Measurements from ENCODE around the gene F5. TPM values are rescaled to one million over a fixed set of nuclear protein-coding genes. Genes with fewer than 3 reads are reported as not detected.

The F5 gene
- total RNA-seq, 5 donors from 2014 or later (not counting 1 experiment from before 2014, with no cell fraction given) = 4.2 to 9.7 (median 8.5) TPM

DNA sequence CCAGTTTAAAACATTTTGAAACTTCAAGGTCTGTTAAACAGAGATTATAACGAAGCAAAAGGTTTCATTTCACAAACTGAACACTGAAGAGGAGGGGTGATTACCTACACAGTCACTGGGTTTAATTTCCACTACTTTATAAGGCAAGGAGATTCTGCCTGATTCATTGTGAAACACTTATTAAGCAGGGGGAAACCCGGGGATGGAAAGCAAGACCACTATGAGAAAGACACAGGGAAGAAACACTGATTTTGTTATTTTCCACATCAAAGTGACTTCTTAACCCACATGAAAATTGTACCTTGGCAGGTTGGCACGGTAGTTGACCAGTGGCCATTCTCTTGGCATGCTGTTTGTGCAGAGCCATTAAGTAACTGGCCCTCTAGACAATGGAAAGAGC is 8.1 kb upstream of the F5 start:
- Histone ChIP-seq H3K36me3 (ENCODE audit: control insufficient read depth in 2 of 2, extremely low read depth in 1 of 2, insufficient read depth in 1 of 2, low read length in 1 of 2) (no peaks in the 10 kb centered on the region), H3K27me3 (replicated peaks in 1 of 2; ENCODE audit: control insufficient read depth in 2 of 2, extremely low read depth in 1 of 2, insufficient read depth in 2 of 2, low read length in 1 of 2) (no peaks in the 10 kb centered on the region), H3K4me3 (ENCODE audit: control insufficient read depth in 1 of 2, extremely low read depth in 1 of 2, low read length in 1 of 2) (no peak overlapping the region), H3K9me3 (no peaks in the 10 kb centered on the region), H3K4me1 (ENCODE audit: control insufficient read depth in 1 of 2, extremely low read depth in 1 of 2, insufficient read depth in 2 of 2, low read length in 2 of 2) (peaks cover 0 to under 1% of the 10 kb centered on the region in 2 experiments), H3K27ac (ENCODE audit: low read length) (no peak overlapping the region)
- no peak overlapping the region for H3K27ac Mint-ChIP-seq
- no peak overlapping the region for H3K4me3 Mint-ChIP-seq
- no peak for ATAC-seq (replicated peaks in 1 of 4)
- H3K4me1 Mint-ChIP-seq = peaks cover under 1 to 12% (median 6%) of the 10 kb centered on the region in 3 donors
- no peak for DNase-seq
- no peaks in the 10 kb centered on the region for H3K27me3 Mint-ChIP-seq
- ChIA-PET CTCF (no interaction called here), POLR2A (interaction anchor here in 1 of 2 donors (0.6 kb wide), 1 partner anchor 1069 kb away, joined by 3 read pairs; no protein-coding TSS in a partner anchor)
- H3K9me3 Mint-ChIP-seq = no peaks in the 10 kb centered on the region
- H3K36me3 Mint-ChIP-seq = no peaks in the 10 kb centered on the region
- 30% methylated on average over 1 of the region's 3 CpGs for WGBS (ENCODE audit: insufficient coverage)

DNA sequence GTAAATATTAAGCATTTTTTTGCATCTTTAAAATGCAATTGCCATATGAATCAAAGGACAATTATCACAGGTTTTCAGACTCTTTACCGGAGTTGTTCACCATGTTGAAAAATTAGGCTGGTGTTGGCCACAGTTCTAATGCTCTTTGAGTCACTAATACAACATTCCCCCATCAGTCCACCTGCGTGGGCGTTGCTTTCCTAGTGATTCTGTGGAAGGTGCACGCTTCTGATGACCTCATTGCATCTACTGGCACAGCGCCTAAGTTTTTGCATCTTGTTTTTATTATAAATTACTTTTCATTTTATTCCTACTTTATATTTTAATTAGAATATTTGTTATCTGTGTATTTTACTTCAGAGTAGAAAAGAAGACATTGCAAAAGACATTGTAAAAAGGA is 4.7 kb upstream of the F5 start:
- peaks cover 19 to 43% (median 35%) of the 10 kb centered on the region in 3 donors for H3K4me1 Mint-ChIP-seq
- ChIA-PET POLR2A (no interaction called here), CTCF (no interaction called here)
- H3K27ac Mint-ChIP-seq = no peak overlapping the region
- H3K4me1 ChIP-seq (ENCODE audit: control insufficient read depth in 1 of 2, extremely low read depth in 1 of 2, insufficient read depth in 2 of 2, low read length in 2 of 2) = peaks cover 17 to 18% of the 10 kb centered on the region in 2 experiments
- DNase-seq (no peak), ATAC-seq (replicated peaks in 1 of 4) (no peak)
- H3K27me3 ChIP-seq (replicated peaks in 1 of 2; ENCODE audit: control insufficient read depth in 2 of 2, extremely low read depth in 1 of 2, insufficient read depth in 2 of 2, low read length in 1 of 2) = peaks cover 0 to 11% of the 10 kb centered on the region in 2 experiments
- H3K4me3 ChIP-seq (ENCODE audit: control insufficient read depth in 1 of 2, extremely low read depth in 1 of 2, low read length in 1 of 2) = no peak overlapping the region
- no peak overlapping the region for H3K4me3 Mint-ChIP-seq
- no CpG with 5 or more reads among the region's 5 CpGs for WGBS (ENCODE audit: insufficient coverage)
- H3K36me3 ChIP-seq (ENCODE audit: control insufficient read depth in 2 of 2, extremely low read depth in 1 of 2, insufficient read depth in 1 of 2, low read length in 1 of 2) = no peaks in the 10 kb centered on the region
- no peaks in the 10 kb centered on the region for H3K9me3 ChIP-seq
- no peak overlapping the region for H3K27ac ChIP-seq (ENCODE audit: low read length)
- H3K27me3 Mint-ChIP-seq = peaks cover 0 to 6% of the 10 kb centered on the region in 2 donors
- H3K9me3 Mint-ChIP-seq = no peaks in the 10 kb centered on the region
- no peaks in the 10 kb centered on the region for H3K36me3 Mint-ChIP-seq

DNA sequence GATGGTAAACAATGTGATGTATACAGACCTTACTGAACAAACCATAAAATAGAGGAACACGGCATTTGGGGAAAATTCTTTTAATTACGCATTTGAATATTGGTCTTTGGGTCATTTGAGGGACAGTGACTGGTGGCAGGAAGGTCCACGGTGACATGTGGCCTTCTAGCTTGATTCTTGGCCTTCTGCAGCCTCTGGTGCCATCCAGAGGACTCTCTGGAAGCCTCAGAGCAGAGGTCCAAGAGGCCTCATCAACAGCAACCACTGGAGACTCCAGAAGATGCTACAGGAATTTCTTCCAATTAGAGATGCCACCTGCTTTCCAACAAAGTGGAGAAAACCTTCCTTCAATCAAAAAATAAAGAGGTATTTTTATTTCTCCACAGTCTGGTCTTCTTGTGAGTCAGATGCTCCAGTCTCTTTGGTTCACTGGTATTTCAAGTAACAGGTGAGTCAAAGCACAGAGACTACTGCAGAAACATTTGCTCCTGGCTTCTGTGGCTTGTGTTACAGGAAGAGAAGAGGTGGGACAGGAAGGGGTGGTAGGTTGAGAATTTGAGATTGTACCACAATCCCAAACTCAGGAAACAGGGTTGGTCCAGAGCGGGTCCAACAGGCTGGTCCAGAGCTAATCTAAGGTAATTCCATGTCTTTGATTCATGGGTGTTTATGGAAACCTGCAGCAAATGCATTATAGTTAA is 2.7 kb upstream of the F5 start:
- no peaks in the 10 kb centered on the region for H3K9me3 Mint-ChIP-seq
- peaks cover 27 to 52% (median 40%) of the 10 kb centered on the region in 3 donors for H3K4me1 Mint-ChIP-seq
- Histone ChIP-seq H3K36me3 (ENCODE audit: control insufficient read depth in 2 of 2, extremely low read depth in 1 of 2, insufficient read depth in 1 of 2, low read length in 1 of 2) (no peaks in the 10 kb centered on the region), H3K4me3 (ENCODE audit: control insufficient read depth in 1 of 2, extremely low read depth in 1 of 2, low read length in 1 of 2) (no peak overlapping the region), H3K9me3 (no peaks in the 10 kb centered on the region), H3K4me1 (ENCODE audit: control insufficient read depth in 1 of 2, extremely low read depth in 1 of 2, insufficient read depth in 2 of 2, low read length in 2 of 2) (peaks cover 17 to 20% of the 10 kb centered on the region in 2 experiments), H3K27ac (ENCODE audit: low read length) (no peak overlapping the region), H3K27me3 (replicated peaks in 1 of 2; ENCODE audit: control insufficient read depth in 2 of 2, extremely low read depth in 1 of 2, insufficient read depth in 2 of 2, low read length in 1 of 2) (peaks cover 0 to 11% of the 10 kb centered on the region in 2 experiments)
- ChIA-PET CTCF (no interaction called here), POLR2A (no interaction called here)
- ATAC-seq (replicated peaks in 1 of 4) (peak in 3 of 4 experiments; percentile 20 to 33 (median 26)), DNase-seq (no peak)
- H3K4me3 Mint-ChIP-seq = peak overlapping the region in 1 of 3 donors; percentile 15
- H3K27ac Mint-ChIP-seq = peak overlapping the region; percentile 73 to 85
- no peaks in the 10 kb centered on the region for H3K36me3 Mint-ChIP-seq
- 55% methylated on average over 3 of the region's 4 CpGs for WGBS (ENCODE audit: insufficient coverage)
- peaks cover 0 to 6% of the 10 kb centered on the region in 2 donors for H3K27me3 Mint-ChIP-seq

DNA sequence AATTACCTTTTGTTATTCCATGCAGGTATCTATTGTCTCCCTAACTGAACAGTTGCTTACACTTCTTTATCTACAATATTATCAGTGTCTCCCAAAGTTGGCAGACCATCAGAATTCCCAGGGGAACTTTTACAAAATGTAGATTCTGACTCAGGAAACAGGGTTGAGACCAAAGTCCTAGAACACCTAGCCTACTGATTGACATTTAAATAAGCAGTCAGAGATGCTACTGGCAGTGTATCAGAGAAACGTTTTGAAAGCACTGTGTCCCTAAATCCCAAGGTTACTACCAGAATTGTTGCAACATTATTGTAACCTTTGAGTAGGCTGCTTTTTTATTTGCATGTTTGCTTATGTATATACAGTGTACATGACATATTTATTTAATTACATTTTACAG is 1.8 kb upstream of the F5 start:
- Mint-ChIP-seq H3K9me3 (no peaks in the 10 kb centered on the region), H3K36me3 (no peaks in the 10 kb centered on the region), H3K27me3 (peaks cover 0 to 8% of the 10 kb centered on the region in 2 donors), H3K4me1 (peaks cover 27 to 52% (median 40%) of the 10 kb centered on the region in 3 donors), H3K4me3 (no peak overlapping the region), H3K27ac (no peak overlapping the region)
- ChIA-PET CTCF (no interaction called here), POLR2A (no interaction called here)
- DNase-seq (no peak), ATAC-seq (replicated peaks in 1 of 4) (no peak)
- H3K36me3 ChIP-seq (ENCODE audit: control insufficient read depth in 2 of 2, extremely low read depth in 1 of 2, insufficient read depth in 1 of 2, low read length in 1 of 2) = no peaks in the 10 kb centered on the region
- no peaks in the 10 kb centered on the region for H3K9me3 ChIP-seq
- H3K27ac ChIP-seq (ENCODE audit: low read length) = no peak overlapping the region
- WGBS (ENCODE audit: insufficient coverage) = no CpG with 5 or more reads among the region's 1 CpG
- peaks cover 17 to 20% of the 10 kb centered on the region in 2 experiments for H3K4me1 ChIP-seq (ENCODE audit: control insufficient read depth in 1 of 2, extremely low read depth in 1 of 2, insufficient read depth in 2 of 2, low read length in 2 of 2)
- peaks cover 0 to 11% of the 10 kb centered on the region in 2 experiments for H3K27me3 ChIP-seq (replicated peaks in 1 of 2; ENCODE audit: control insufficient read depth in 2 of 2, extremely low read depth in 1 of 2, insufficient read depth in 2 of 2, low read length in 1 of 2)
- no peak overlapping the region for H3K4me3 ChIP-seq (ENCODE audit: control insufficient read depth in 1 of 2, extremely low read depth in 1 of 2, low read length in 1 of 2)

GRCh38 chr1:169586067-169586394 is 250 bp downstream of the F5 start:
- Histone ChIP-seq H3K4me3 (ENCODE audit: control insufficient read depth in 1 of 2, extremely low read depth in 1 of 2, low read length in 1 of 2) (peak overlapping the region; percentile 25 to 52), H3K9me3 (no peaks in the 10 kb centered on the region), H3K4me1 (ENCODE audit: control insufficient read depth in 1 of 2, extremely low read depth in 1 of 2, insufficient read depth in 2 of 2, low read length in 2 of 2) (peaks cover 17 to 20% of the 10 kb centered on the region in 2 experiments), H3K36me3 (ENCODE audit: control insufficient read depth in 2 of 2, extremely low read depth in 1 of 2, insufficient read depth in 1 of 2, low read length in 1 of 2) (no peaks in the 10 kb centered on the region), H3K27me3 (replicated peaks in 1 of 2; ENCODE audit: control insufficient read depth in 2 of 2, extremely low read depth in 1 of 2, insufficient read depth in 2 of 2, low read length in 1 of 2) (peaks cover 0 to 11% of the 10 kb centered on the region in 2 experiments), H3K27ac (ENCODE audit: low read length) (no peak overlapping the region)
- no peaks in the 10 kb centered on the region for H3K9me3 Mint-ChIP-seq
- ChIA-PET POLR2A (interaction anchor here in 1 of 2 donors (0.5 to 0.9 kb wide), 4 partner anchors 10 to 207 kb away, joined by 3 to 6 read pairs (median 4); no protein-coding TSS in a partner anchor), CTCF (interaction anchor here (0.6 to 2.1 kb wide), 27 partner anchors 8 to 305 kb away, joined by 3 to 51 read pairs (median 5); no protein-coding TSS in a partner anchor)
- H3K36me3 Mint-ChIP-seq = peaks cover 2% of the 10 kb centered on the region
- peak; percentile 49 to 50 (median 50) for ATAC-seq (replicated peaks in 1 of 4)
- peak overlapping the region; percentile 79 to 88 for H3K27ac Mint-ChIP-seq
- H3K4me1 Mint-ChIP-seq = peaks cover 27 to 56% (median 42%) of the 10 kb centered on the region in 3 donors
- DNase-seq = no peak
- H3K4me3 Mint-ChIP-seq = peak overlapping the region; percentile 84 to 87 (median 87)
- H3K27me3 Mint-ChIP-seq = peaks cover 0 to 8% of the 10 kb centered on the region in 2 donors
- 10% methylated on average over 5 of the region's 5 CpGs for WGBS (ENCODE audit: insufficient coverage)

GRCh38 chr1:169585181-169585580 is 1.1 kb downstream of the F5 start:
- Histone ChIP-seq H3K9me3 (no peaks in the 10 kb centered on the region), H3K27ac (ENCODE audit: low read length) (no peak overlapping the region), H3K4me1 (ENCODE audit: control insufficient read depth in 1 of 2, extremely low read depth in 1 of 2, insufficient read depth in 2 of 2, low read length in 2 of 2) (peaks cover 17 to 20% of the 10 kb centered on the region in 2 experiments), H3K36me3 (ENCODE audit: control insufficient read depth in 2 of 2, extremely low read depth in 1 of 2, insufficient read depth in 1 of 2, low read length in 1 of 2) (no peaks in the 10 kb centered on the region), H3K4me3 (ENCODE audit: control insufficient read depth in 1 of 2, extremely low read depth in 1 of 2, low read length in 1 of 2) (peak overlapping the region in 1 of 2 donors; percentile 17), H3K27me3 (replicated peaks in 1 of 2; ENCODE audit: control insufficient read depth in 2 of 2, extremely low read depth in 1 of 2, insufficient read depth in 2 of 2, low read length in 1 of 2) (peaks cover 0 to 11% of the 10 kb centered on the region in 2 experiments)
- POLR2A ChIA-PET = interaction anchor here in 1 of 2 donors (0.7 kb wide), 1 partner anchor 28 kb away, joined by 3 read pairs; no protein-coding TSS in a partner anchor
- H3K4me1 Mint-ChIP-seq = peaks cover 27 to 56% (median 42%) of the 10 kb centered on the region in 3 donors
- H3K4me3 Mint-ChIP-seq = peak overlapping the region; percentile 84 to 87 (median 87)
- H3K27ac Mint-ChIP-seq = peak overlapping the region; percentile 36 to 88
- peaks cover 2% of the 10 kb centered on the region for H3K36me3 Mint-ChIP-seq
- ATAC-seq (replicated peaks in 1 of 4) (no peak), DNase-seq (no peak)
- CTCF ChIA-PET = interaction anchor here (1.5 to 1.9 kb wide), 6 partner anchors 11 to 127 kb away, joined by 5 to 22 read pairs (median 10); no protein-coding TSS in a partner anchor
- H3K27me3 Mint-ChIP-seq = peaks cover 0 to 8% of the 10 kb centered on the region in 2 donors
- no peaks in the 10 kb centered on the region for H3K9me3 Mint-ChIP-seq
